Measurements from ENCODE around the gene THNSL1. TPM values are rescaled to one million over a fixed set of nuclear protein-coding genes. Genes with fewer than 3 reads are reported as not detected.

The THNSL1 gene
- total RNA-seq, 1 donor: 3.5 TPM

GRCh38 chr10:25049966-25050365 is 33.6 kb downstream of the THNSL1 start:
- no peak overlapping the region for H3K4me3 ChIP-seq (ENCODE audit: low read depth, low read length)
- TF ChIP-seq CTCF (IDR thresholded peaks at IDR 0.05; ENCODE audit: insufficient read depth, low read depth, low read length): no peak
- no peak for DNase-seq (ENCODE audit: low read depth)

- TF ChIP-seq CTCF (IDR thresholded peaks at IDR 0.05; ENCODE audit: insufficient read depth, low read depth, low read length): no peak
- H3K4me3 ChIP-seq (ENCODE audit: low read depth, low read length): no peak overlapping the region
- no peak for DNase-seq (ENCODE audit: low read depth)
Measured at GRCh38 chr10:25050402-25050801, 34.0 kb downstream of the THNSL1 start.

- no peak for TF ChIP-seq CTCF (IDR thresholded peaks at IDR 0.05; ENCODE audit: insufficient read depth, low read depth, low read length)
- no peak for DNase-seq (ENCODE audit: low read depth)
- H3K4me3 ChIP-seq (ENCODE audit: low read depth, low read length): no peak overlapping the region
Measured at GRCh38 chr10:25052012-25052411, 35.6 kb downstream of the THNSL1 start.

- H3K4me3 ChIP-seq (ENCODE audit: low read depth, low read length): no peak overlapping the region
- TF ChIP-seq CTCF (IDR thresholded peaks at IDR 0.05; ENCODE audit: insufficient read depth, low read depth, low read length): no peak
- no peak for DNase-seq (ENCODE audit: low read depth)
Measured at GRCh38 chr10:25056726-25057125, 40.3 kb downstream of the THNSL1 start.

GRCh38 chr10:25057886-25058285 is 41.5 kb downstream of the THNSL1 start:
- no peak for DNase-seq (ENCODE audit: low read depth)
- H3K4me3 ChIP-seq (ENCODE audit: low read depth, low read length): no peak overlapping the region
- no peak for TF ChIP-seq CTCF (IDR thresholded peaks at IDR 0.05; ENCODE audit: insufficient read depth, low read depth, low read length)

- peak; percentile 62 for DNase-seq (ENCODE audit: low read depth)
Measured at GRCh38 chr10:25059990-25060389, 43.6 kb downstream of the THNSL1 start.

More at GRCh38 chr10:25059990-25060389, 43.6 kb downstream of the THNSL1 start:
- no peak for TF ChIP-seq CTCF (IDR thresholded peaks at IDR 0.05; ENCODE audit: insufficient read depth, low read depth, low read length)
- no peak overlapping the region for H3K4me3 ChIP-seq (ENCODE audit: low read depth, low read length)
